Gastroesophageal sphincter (tissue), 4 donors: ENCODE results near the gene IRF1. TPM values are rescaled to one million over a fixed set of nuclear protein-coding genes. Genes with fewer than 3 reads are reported as not detected.

Source experiments
- ATAC-seq: fragments of 150-250 bp; one replicate; pipeline ENCODE4 v1.9.1; 2016; ENCODE audit warnings: mild to moderate bottlenecking, moderate library complexity
- H3K27ac ChIP-seq, 4 donors: fragments of 200-600 bp; sonication (generic) in 3 of 4; 1 replicate in 3 of 4; 2 replicates in 1 of 4; pipeline ENCODE4 v1.5.1; 2016 to 2019
- H3K27me3 ChIP-seq: fragments of 200-600 bp; sonication (generic); one replicate; pipeline ENCODE4 v1.5.1; 2019
- H3K36me3 ChIP-seq, 2 donors: fragments of 200-600 bp; sonication (generic); one replicate each; pipeline ENCODE4 v1.5.1; 2019; ENCODE audit warnings: control low read depth in 1 of 2
- H3K4me1 ChIP-seq, 3 donors: fragments of 200-600 bp; sonication (generic); 1 replicate in 2 of 3; 2 replicates in 1 of 3; pipeline ENCODE4 v1.5.1; 2016 to 2019; ENCODE audit warnings: control low read depth in 2 of 3
- H3K4me3 ChIP-seq, 2 donors: fragments of 200-600 bp; sonication (generic); one replicate each; pipeline ENCODE4 v1.5.1; 2019; ENCODE audit warnings: mild to moderate bottlenecking in 1 of 2, moderate library complexity in 1 of 2
- H3K9me3 ChIP-seq, 3 donors: fragments of 200-600 bp; sonication (generic); one replicate each; pipeline ENCODE4 v1.5.1; 2017 to 2019; ENCODE audit warnings: control low read depth in 2 of 3
- EP300 ChIP-seq: sonication (generic); formaldehyde crosslinking; IDR thresholded peaks from one replicate; pipeline ENCODE4 v1.6.1; 2017; ENCODE audit warnings: antibody characterized with exemption, mild to moderate bottlenecking
- POLR2A ChIP-seq, 2 donors: fragments of 450-650 bp; IDR thresholded peaks; one replicate each; pipeline ENCODE4 v1.6.1; 2017; ENCODE audit warnings: antibody characterized with exemption in 2 of 2, mild to moderate bottlenecking in 2 of 2, moderate library complexity in 1 of 2
- POLR2AphosphoS5 ChIP-seq: sonication (generic); formaldehyde crosslinking; IDR thresholded peaks from one replicate; pipeline ENCODE4 v1.6.1; 2017; ENCODE audit warnings: antibody characterized with exemption
- WGBS, 2 donors: methylation state at CpG; one replicate each; pipeline ENCODE4 v1.1.5; 2018; ENCODE audit warnings: low coverage in 1 of 2; 5-methylcytosine and 5-hydroxymethylcytosine counted together
- total RNA-seq, 4 donors: library from RNA; depleted of rRNA; stranded (reverse); fragments of >200 nt; gene quantifications; one replicate each; pipeline ENCODE4 v1.1.0, GENCODE V29; 2016
- TF ChIP-seq, protein P1 (sequence below), 4 experiments: fragments of 200-600 bp in 2 of 4; fragments of 450-650 bp in 2 of 4; sonication (generic) in 1 of 4; IDR thresholded peaks; one replicate each; pipeline ENCODE4 v1.5.1; 2017 to 2019; ENCODE audit warnings: antibody characterized with exemption in 4 of 4, mild to moderate bottlenecking in 2 of 4, moderate library complexity in 2 of 4

The IRF1 gene
- total RNA-seq, 4 donors from 2014 or later, result 10.9 to 74.3 (median 19.4) TPM

DNA sequence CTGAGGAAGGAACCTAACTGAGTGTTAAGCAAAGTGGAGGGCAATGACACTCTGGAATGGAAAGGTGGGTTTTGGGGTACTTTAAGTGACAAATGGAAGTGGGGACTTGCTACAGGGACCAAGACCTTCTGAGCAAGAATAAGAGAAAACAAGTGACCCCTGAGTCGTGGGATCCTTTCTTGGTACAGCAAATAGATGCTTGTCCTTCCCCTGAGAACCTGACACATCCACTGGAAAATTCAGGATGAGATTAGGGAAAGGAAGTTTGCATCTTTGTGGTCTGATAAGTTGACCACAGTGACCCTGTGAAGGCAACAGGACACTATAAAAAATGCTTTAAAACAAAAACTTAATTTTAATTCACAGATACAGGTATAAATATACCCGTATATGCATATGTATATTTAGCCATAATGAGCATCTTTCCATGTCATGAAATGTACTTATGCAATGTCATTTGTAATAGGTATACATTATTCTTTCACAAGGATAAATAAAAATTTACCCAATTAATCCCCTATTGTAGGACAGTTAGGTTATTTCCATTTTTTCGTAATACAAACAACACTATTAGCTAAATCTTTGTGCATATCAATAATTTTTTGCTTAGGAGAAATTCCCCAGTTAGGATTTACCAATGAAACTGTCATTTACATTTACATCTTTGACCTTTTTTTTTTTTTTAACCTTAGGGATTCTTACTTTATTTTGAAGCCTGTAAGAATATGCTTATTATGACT, 2.0 kb upstream of the IRF1 start:
- peak overlapping the region in 3 of 4 donors; percentile 96 to 99 (median 97) for H3K27ac ChIP-seq
- H3K36me3 ChIP-seq, result peaks cover 0 to 7% of the 10 kb centered on the region in 2 donors
- WGBS, 2 donors, result 77 to 82% methylated on average over 2 to 3 of the region's 3 CpGs
- no peak overlapping the region for H3K4me3 ChIP-seq
- H3K9me3 ChIP-seq, result no peaks in the 10 kb centered on the region
- peaks cover 1 to 77% (median 53%) of the 10 kb centered on the region in 3 donors for H3K4me1 ChIP-seq
- H3K27me3 ChIP-seq, result no peaks in the 10 kb centered on the region
- ATAC-seq, result no peak
- no peak for TF ChIP-seq POLR2AphosphoS5
- no peak for TF ChIP-seq POLR2A (IDR thresholded peaks at IDR 0.05)
- TF ChIP-seq, protein P1, sequence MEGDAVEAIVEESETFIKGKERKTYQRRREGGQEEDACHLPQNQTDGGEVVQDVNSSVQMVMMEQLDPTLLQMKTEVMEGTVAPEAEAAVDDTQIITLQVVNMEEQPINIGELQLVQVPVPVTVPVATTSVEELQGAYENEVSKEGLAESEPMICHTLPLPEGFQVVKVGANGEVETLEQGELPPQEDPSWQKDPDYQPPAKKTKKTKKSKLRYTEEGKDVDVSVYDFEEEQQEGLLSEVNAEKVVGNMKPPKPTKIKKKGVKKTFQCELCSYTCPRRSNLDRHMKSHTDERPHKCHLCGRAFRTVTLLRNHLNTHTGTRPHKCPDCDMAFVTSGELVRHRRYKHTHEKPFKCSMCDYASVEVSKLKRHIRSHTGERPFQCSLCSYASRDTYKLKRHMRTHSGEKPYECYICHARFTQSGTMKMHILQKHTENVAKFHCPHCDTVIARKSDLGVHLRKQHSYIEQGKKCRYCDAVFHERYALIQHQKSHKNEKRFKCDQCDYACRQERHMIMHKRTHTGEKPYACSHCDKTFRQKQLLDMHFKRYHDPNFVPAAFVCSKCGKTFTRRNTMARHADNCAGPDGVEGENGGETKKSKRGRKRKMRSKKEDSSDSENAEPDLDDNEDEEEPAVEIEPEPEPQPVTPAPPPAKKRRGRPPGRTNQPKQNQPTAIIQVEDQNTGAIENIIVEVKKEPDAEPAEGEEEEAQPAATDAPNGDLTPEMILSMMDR (IDR thresholded peaks at IDR 0.05), result no peak
- no peak for TF ChIP-seq EP300

DNA sequence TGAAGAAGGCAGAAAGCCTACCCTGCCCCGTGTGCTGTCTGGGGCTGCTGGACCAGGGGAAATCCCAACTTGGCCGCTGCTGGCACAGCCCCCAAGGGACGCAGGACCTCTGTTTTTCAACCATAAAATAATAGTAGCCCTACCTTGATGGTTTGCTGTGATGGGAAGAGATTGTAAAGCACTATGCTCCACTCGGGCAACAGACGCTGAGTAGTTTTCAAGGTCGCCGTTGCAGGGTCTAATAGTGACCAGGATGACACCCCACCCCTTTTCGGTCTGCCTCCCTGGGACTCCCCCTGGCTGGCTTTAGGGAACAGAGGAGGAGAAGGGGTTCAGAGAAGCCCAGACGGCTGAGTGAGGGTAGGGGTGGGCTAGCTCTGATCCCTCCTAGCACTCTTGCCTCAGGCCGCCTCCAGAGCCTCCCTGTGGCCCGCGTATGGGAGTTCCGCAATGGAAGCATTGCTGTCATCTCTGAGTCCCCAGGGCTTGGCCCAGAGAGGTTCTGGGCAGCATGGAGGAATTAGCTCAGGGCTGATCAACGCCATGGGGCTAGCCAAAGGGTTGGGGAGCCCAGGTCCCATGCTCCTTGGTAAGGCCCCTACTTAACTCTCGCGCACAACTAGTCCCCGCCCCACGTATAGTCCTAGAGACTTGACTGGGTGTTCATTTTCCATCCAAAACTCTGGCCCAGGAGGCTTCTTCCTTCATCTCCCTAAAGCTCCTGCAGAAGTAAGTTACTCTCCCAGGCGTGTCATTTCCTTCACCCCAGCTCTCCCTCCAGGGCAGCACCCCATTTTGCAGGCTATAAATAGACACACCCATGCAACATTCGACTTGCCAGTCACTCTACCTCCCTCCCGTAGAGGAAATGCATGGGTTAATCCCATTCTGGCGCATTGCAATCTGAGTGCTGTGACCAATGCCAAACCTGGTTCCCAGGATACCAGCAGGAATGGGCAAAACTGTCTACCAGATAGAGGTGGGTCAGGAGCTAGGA, 1.1 kb upstream of the IRF1 start:
- Histone ChIP-seq H3K27me3 (no peaks in the 10 kb centered on the region), H3K9me3 (no peaks in the 10 kb centered on the region), H3K36me3 (peaks cover 0 to 16% of the 10 kb centered on the region in 2 donors), H3K27ac (peak overlapping the region; percentile 84 to 99 (median 96)), H3K4me1 (peaks cover 0 to 77% (median 55%) of the 10 kb centered on the region in 3 donors), H3K4me3 (peak overlapping the region; percentile 59 to 72)
- TF ChIP-seq, protein P1 (IDR thresholded peaks at IDR 0.05), result no peak
- TF ChIP-seq POLR2AphosphoS5 (no peak), EP300 (no peak), POLR2A (IDR thresholded peaks at IDR 0.05) (no peak)
- 49 to 61% methylated on average over 5 of the region's 22 CpGs for WGBS, 2 donors
- ATAC-seq, result no peak

DNA sequence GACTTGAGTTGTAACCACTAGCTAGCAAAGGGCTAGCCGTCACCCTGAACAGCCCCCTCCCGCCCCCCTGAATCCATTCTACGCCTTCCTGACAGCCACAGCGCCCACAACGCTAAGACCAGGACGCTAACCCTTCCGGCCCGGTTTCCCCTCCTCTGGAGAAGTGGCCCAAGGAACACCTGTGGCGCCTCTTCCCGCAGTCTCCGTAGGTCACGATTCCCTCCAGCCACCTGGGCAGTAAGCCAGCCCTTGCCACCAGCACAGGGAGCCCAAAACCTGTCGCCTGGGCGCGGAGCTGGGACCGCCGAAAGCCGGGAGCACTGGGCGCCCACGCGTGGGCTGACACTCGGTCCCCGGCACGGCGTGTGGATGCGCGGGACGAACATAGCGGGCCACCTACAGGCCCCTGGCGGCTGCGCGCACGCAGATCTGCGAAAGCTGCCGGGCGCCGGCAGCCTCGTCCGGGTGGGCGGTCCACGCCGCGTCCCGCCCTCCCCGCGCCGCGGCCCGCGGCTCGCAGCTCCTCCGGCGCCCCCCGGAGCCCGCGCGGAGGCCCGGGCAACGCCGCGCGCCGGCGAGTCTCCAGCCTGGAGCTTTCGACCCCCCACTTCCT, 596 bp downstream of the IRF1 start:
- Histone ChIP-seq H3K27ac (peak overlapping the region; percentile 84 to 99 (median 96)), H3K4me3 (peak overlapping the region; percentile 59 to 72), H3K4me1 (peaks cover 0 to 79% (median 55%) of the 10 kb centered on the region in 3 donors), H3K27me3 (no peaks in the 10 kb centered on the region), H3K9me3 (no peaks in the 10 kb centered on the region), H3K36me3 (peaks cover 0 to 33% of the 10 kb centered on the region in 2 donors)
- TF ChIP-seq, protein P1 (IDR thresholded peaks at IDR 0.05), result peak in 3 of 4 experiments; percentile 47 to 57 (median 48)
- TF ChIP-seq EP300 (no peak), POLR2A (IDR thresholded peaks at IDR 0.05) (no peak), POLR2AphosphoS5 (peak; percentile 6)
- WGBS, 2 donors, result 0% methylated on average over 3 of the region's 65 CpGs; no CpG with 5 or more reads in 1 of the 2 donors
- peak; percentile 59 for ATAC-seq

DNA sequence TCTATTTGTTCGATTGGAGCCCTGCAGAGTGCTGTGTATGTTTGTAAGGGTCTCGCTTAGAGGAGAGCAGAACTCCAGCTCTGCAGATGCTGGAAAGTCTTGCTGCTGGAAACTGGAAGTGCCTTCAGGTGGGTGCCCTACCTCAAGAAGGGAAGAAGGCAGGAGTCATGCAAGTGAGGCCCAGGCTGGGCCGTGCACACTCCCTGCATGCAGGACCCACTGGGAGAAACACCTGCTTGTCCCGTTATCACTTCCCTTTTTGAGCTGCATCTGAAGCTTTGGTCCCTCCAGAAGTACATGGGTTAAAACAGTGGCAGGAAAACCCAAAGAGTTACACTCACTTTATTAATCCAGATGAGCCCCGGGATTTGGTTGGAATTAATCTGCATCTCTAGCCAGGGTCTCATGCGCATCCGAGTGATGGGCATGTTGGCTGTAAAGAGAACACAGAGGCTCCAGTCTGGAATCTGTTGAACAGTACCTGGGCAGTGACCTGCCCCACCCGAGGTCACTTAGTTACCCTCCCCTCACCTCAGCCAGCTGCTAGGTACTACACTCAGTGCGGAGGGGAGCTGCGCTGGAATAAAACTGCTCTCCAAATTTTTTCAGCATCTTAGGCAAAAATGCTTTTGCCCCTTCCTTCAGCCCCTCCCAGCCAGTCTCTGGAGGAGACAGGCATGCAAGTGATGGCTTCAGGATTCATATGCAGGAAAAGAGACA, 1.4 kb downstream of the IRF1 start:
- WGBS, 2 donors, result 17 to 27% methylated on average over 1 to 3 of the region's 10 CpGs
- Histone ChIP-seq H3K4me1 (peaks cover 0 to 79% (median 48%) of the 10 kb centered on the region in 3 donors), H3K27me3 (no peaks in the 10 kb centered on the region), H3K36me3 (peaks cover 0 to 40% of the 10 kb centered on the region in 2 donors), H3K4me3 (peak overlapping the region; percentile 59 to 72), H3K9me3 (no peaks in the 10 kb centered on the region), H3K27ac (peak overlapping the region in 3 of 4 donors; percentile 96 to 99 (median 97))
- TF ChIP-seq EP300 (no peak), POLR2AphosphoS5 (no peak), POLR2A (IDR thresholded peaks at IDR 0.05) (no peak)
- TF ChIP-seq, protein P1 (IDR thresholded peaks at IDR 0.05), result no peak
- no peak for ATAC-seq
